Measurements from ENCODE around the gene OCA2. TPM values are rescaled to one million over a fixed set of nuclear protein-coding genes. Genes with fewer than 3 reads are reported as not detected.
"Not testable (repeated sequence)": the region's sequence is repeated elsewhere in the genome, so short reads cannot be mapped to it uniquely, and the experiment has no call there.

Gene OCA2
- total and polyA plus RNA-seq, 2 of the 8 experiments (the other 6 are each of a cell fraction or from before 2014, with no cell fraction given) = 0.20 TPM

DNA sequence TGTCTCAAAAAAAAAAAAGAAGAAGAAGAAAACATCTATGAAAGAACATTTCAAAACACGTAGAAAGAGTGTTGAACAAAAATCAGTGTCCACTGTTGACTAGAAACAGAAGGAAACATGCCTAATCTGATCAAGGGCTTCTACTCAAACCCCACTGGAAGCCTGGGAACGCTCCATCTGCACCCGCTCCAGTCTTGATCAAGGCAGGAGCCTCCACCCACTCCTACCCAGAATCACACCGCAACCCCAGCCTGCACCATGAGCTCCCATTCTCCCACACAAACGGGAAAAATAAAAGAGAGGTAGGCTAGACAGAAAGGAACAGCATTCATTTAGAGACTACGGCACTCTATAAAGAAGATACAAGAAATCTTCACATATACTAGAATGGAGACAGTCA is 40.9 kb upstream of the OCA2 start (continued):
- TF ChIP-seq SRF (IDR thresholded peaks at IDR 0.05; ENCODE audit: low read depth, low read length) (no peak), EGR1 (IDR thresholded peaks at IDR 0.05; ENCODE audit: borderline replicate concordance, low read depth, low read length) (no peak)

DNA sequence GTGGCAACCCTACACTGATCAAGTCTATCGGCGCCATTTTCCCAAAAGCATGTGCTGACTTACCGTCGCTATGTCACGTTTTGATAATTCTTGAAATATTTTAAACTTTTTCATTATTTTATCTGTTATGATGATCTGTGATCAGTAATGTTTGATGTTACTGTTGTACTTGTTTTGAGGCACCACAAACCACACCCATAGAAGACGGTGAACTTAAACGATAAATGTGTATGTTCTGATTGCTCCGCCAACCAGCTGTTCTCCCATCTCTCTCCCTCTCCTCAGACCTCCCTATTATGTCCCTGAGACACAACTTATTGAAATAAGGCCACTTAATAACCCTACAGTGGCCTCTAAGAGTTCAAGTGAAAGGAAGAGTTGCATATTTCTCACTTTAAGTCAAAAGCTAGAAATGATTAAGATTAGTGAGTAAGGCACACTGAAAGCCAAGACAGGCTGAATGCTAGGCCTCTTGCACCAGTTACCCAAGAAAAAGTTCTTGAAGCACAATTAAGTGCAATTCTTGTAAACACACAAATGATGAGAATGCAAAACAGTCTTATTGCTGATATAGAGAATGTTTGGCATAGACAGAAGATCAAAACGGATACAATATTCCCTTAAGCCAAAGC is 38.4 kb upstream of the OCA2 start:
- H3K9me3 ChIP-seq (ENCODE audit: insufficient read depth in 2 of 2, low read depth in 1 of 2, low read length in 1 of 2); H2AK5ac ChIP-seq (ENCODE audit: low read depth, low read length); H3K4me1 ChIP-seq (replicated peaks in 1 of 4; ENCODE audit: control insufficient read depth in 3 of 4, insufficient read depth in 4 of 4, low read length in 3 of 4); H2BK120ac ChIP-seq (replicated peaks; ENCODE audit: low read depth, low read length); H4K20me1 ChIP-seq (replicated peaks in 1 of 2; ENCODE audit: control insufficient read depth in 1 of 2, insufficient read depth in 2 of 2, low read length in 2 of 2); H4K91ac ChIP-seq (replicated peaks; ENCODE audit: insufficient read length, low read length); H3K56ac ChIP-seq (replicated peaks; ENCODE audit: insufficient read length, low read depth, low read length); DNase-seq (ENCODE audit: low read depth in 1 of 2, low spot score in 2 of 2); H3K4ac ChIP-seq (replicated peaks; ENCODE audit: insufficient read length, low read depth, low read length); POLR2A ChIA-PET (ENCODE audit: partially characterized antibody); H3K27me3 ChIP-seq (replicated peaks in 1 of 4; ENCODE audit: control insufficient read depth in 3 of 4, extremely low read depth in 1 of 4, insufficient read depth in 3 of 4, low read length in 3 of 4); H2BK12ac ChIP-seq (ENCODE audit: low read depth, low read length); H3K18ac ChIP-seq (ENCODE audit: extremely low read depth, low read length); H4K8ac ChIP-seq (ENCODE audit: extremely low read depth, insufficient read depth, low read length); FAIRE-seq; H4K5ac ChIP-seq (ENCODE audit: insufficient read length, low read depth, low read length); H2BK20ac ChIP-seq (ENCODE audit: low read length); H3K4me3 ChIP-seq (ENCODE audit: extremely low read depth in 1 of 4, insufficient read depth in 2 of 4, low read depth in 3 of 4, low read length in 4 of 4); H3K23ac ChIP-seq (ENCODE audit: insufficient read length); H3K23me2 ChIP-seq (ENCODE audit: low read depth, low read length); H3K79me2 ChIP-seq (ENCODE audit: control insufficient read depth in 1 of 2, insufficient read depth in 2 of 2, low read length in 2 of 2); H3K9ac ChIP-seq (replicated peaks in 1 of 4; ENCODE audit: extremely low read depth in 1 of 4, low read depth in 3 of 4, low read length in 3 of 4); H3K79me1 ChIP-seq (ENCODE audit: low read depth, low read length); H2AFZ ChIP-seq (ENCODE audit: low read length); H3K14ac ChIP-seq (ENCODE audit: insufficient read length); H3K27ac ChIP-seq (ENCODE audit: low read depth, low read length); H2BK5ac ChIP-seq (ENCODE audit: low read depth, low read length); H3K4me2 ChIP-seq (ENCODE audit: insufficient read depth in 1 of 2, low read depth in 2 of 2, low read length in 2 of 2); H2BK15ac ChIP-seq (ENCODE audit: low read length): not testable (repeated sequence)
- peaks cover under 1 to 25% (median 16%) of the 10 kb centered on the region in 4 experiments; a peak in 6 of 8 replicates for H3K36me3 ChIP-seq (ENCODE audit: control insufficient read depth in 2 of 4, insufficient read depth in 4 of 4, low read length in 3 of 4)
- CTCF ChIA-PET (ENCODE audit: partially characterized antibody) = interaction anchor here (0.7 to 3.8 kb wide), 2 partner anchors 11 to 955 kb away, joined by 3 to 16 read pairs; no protein-coding TSS in a partner anchor
- 84% methylated on average over 9 of the region's 9 CpGs; no CpG with 5 or more reads in 1 of the 2 experiments for WGBS, 2 experiments (ENCODE audit: extremely low coverage in 1 of 2, insufficient coverage in 1 of 2, insufficient read length in 1 of 2, insufficient replicate concordance in 2 of 2, low coverage in 1 of 2, low lambda C conversion rate in 2 of 2, missing lambda C conversion rate in 1 of 2)

All from H1 (cell line).